ENCODE data around the gene MPPED2. TPM values are rescaled to one million over a fixed set of nuclear protein-coding genes. Genes with fewer than 3 reads are reported as not detected.

MPPED2 gene
- total RNA-seq, 6 experiments from 2014 or later: not detected

GRCh38 chr11:30406978-30407762 lies 179.0 kb downstream of the MPPED2 start:
- TF ChIP-seq CTCF (IDR thresholded peaks at IDR 0.05): no peak
- DNase-seq: no peak

GRCh38 chr11:30405385-30405784 lies 180.8 kb downstream of the MPPED2 start:
- no peak for TF ChIP-seq CTCF (IDR thresholded peaks at IDR 0.05)
- no peak overlapping the region for H3K27ac Mint-ChIP-seq
- DNase-seq: no peak
- no peaks in the 10 kb centered on the region for H3K36me3 Mint-ChIP-seq (ENCODE audit: low read depth)
- peaks cover 28% of the 10 kb centered on the region for H3K9me3 Mint-ChIP-seq
- no peaks in the 10 kb centered on the region for H3K4me1 Mint-ChIP-seq (ENCODE audit: low read depth)
- H3K4me3 Mint-ChIP-seq: no peak overlapping the region
- no peaks in the 10 kb centered on the region; the same call in 1 of the 2 replicates for H3K27me3 Mint-ChIP-seq (ENCODE audit: insufficient read depth)

More at GRCh38 chr11:30406978-30407762, 179.0 kb downstream of the MPPED2 start:
- Mint-ChIP-seq H3K36me3 (ENCODE audit: low read depth) (no peaks in the 10 kb centered on the region), H3K27me3 (ENCODE audit: insufficient read depth) (no peaks in the 10 kb centered on the region; the same call in 1 of the 2 replicates), H3K4me1 (ENCODE audit: low read depth) (no peaks in the 10 kb centered on the region), H3K4me3 (no peak overlapping the region), H3K9me3 (peaks cover 28% of the 10 kb centered on the region), H3K27ac (no peak overlapping the region)

DNA sequence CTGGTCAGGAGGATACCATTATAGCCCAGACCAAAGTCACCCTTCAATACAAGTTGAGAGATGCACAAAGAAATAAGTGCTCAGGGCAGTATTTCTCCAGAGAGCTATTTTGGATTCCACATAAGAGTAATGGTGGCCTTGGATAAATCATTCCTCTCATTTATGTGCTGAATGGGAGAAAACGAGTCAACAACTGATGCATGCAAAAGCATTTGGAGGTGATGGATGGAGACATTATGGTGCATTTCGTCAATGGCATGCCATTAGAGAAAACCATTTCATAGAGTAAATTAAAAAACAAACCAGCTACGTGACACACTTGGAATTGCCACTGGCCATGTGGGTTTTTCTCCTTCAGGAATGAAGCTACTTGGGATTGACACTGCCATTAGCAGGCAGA lies 182.0 kb downstream of the MPPED2 start:
- Mint-ChIP-seq H3K36me3 (ENCODE audit: low read depth) (no peaks in the 10 kb centered on the region), H3K4me1 (ENCODE audit: low read depth) (no peaks in the 10 kb centered on the region), H3K4me3 (no peak overlapping the region), H3K27ac (no peak overlapping the region), H3K27me3 (ENCODE audit: insufficient read depth) (no peaks in the 10 kb centered on the region; the same call in 1 of the 2 replicates), H3K9me3 (peaks cover 24% of the 10 kb centered on the region)
- DNase-seq: no peak
- TF ChIP-seq CTCF (IDR thresholded peaks at IDR 0.05): no peak

DNA sequence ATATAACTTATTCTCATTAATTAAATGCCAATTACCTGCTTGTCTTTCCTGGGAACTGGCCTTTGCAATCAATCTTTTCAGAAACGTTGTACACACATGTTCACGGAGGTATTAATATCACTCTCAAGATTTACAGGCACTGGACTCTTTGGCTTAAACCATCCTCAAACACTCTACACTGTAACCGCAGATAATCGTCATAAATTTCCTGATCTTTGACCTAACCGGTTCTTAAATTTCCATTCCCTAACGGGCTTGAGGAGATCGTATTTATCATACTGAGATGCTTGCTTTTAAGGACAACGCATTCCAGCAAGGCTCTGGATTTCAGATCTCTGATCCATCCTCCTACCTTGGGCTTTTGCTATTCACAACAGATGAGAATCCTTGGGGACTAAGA lies 190.4 kb downstream of the MPPED2 start:
- no peaks in the 10 kb centered on the region for H3K27me3 Mint-ChIP-seq (ENCODE audit: insufficient read depth)
- no peak for DNase-seq
- H3K9me3 Mint-ChIP-seq: 0 out of 2 replicates have a peak, but pooled peaks cover 7% of the 10 kb centered on the region
- no peak overlapping the region for H3K27ac Mint-ChIP-seq
- no peak overlapping the region for H3K4me3 Mint-ChIP-seq
- H3K36me3 Mint-ChIP-seq (ENCODE audit: low read depth): no peaks in the 10 kb centered on the region
- TF ChIP-seq CTCF (IDR thresholded peaks at IDR 0.05): no peak
- H3K4me1 Mint-ChIP-seq (ENCODE audit: low read depth): no peaks in the 10 kb centered on the region

DNA sequence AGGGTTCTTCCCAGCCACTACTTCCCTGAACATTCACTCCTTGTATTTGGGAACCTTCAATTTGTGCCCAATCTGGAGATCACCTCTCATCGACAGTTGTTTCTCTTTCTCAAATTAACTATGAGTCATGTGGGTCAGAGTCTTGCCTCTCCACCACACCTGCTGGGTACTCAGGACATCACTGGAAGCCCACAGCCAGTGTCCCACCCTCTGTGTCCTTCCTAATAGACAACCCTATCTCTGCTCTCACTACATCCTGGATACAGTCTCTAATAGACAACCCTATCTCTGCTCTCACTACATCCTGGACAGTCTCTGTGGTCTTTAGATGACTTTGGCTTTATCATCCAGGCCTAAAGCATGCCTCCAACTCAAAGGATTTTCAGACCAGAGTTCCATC lies 193.1 kb downstream of the MPPED2 start:
- Mint-ChIP-seq H3K36me3 (ENCODE audit: low read depth) (no peaks in the 10 kb centered on the region), H3K9me3 (peaks cover 12% of the 10 kb centered on the region; the same call in 1 of the 2 replicates), H3K27me3 (ENCODE audit: insufficient read depth) (no peaks in the 10 kb centered on the region), H3K4me1 (ENCODE audit: low read depth) (no peaks in the 10 kb centered on the region), H3K4me3 (no peak overlapping the region), H3K27ac (no peak overlapping the region)
- TF ChIP-seq CTCF (IDR thresholded peaks at IDR 0.05): no peak
- no peak for DNase-seq
